Activated T-cell treated with anti-CD3 and anti-CD28 coated beads, Interleukin-2, amount 50 U/mL, for 4 hours (primary cell): Measurements from ENCODE around the gene SLC16A8. TPM values are rescaled to one million over a fixed set of nuclear protein-coding genes. Genes with fewer than 3 reads are reported as not detected.

Source experiments
- ATAC-seq, 2 donors: fragments of 200-7000 bp; cut with Tn5 transposase; one replicate each; pipeline ENCODE4 v1.10.0; 2021
- DNase-seq: peaks from one replicate; pipeline ENCODE4 v3.0.0-alpha.2; 2020
- H3K27me3 Mint-ChIP-seq: one replicate; pipeline ENCODE4 v1.8.0; 2021; ENCODE audit warnings: low read depth, mixed read lengths
- H3K36me3 Mint-ChIP-seq: one replicate; pipeline ENCODE4 v1.8.0; 2022; ENCODE audit warnings: mixed read lengths; ENCODE audit not compliant: insufficient read depth
- H3K4me1 Mint-ChIP-seq: one replicate; pipeline ENCODE4 v1.8.0; 2021; ENCODE audit warnings: low read depth, mixed read lengths
- H3K4me3 Mint-ChIP-seq: one replicate; pipeline ENCODE4 v1.8.0; 2021; ENCODE audit warnings: mild to moderate bottlenecking, moderate library complexity, mixed read lengths
- H3K9me3 Mint-ChIP-seq: one replicate; pipeline ENCODE4 v1.8.0; 2021; ENCODE audit warnings: mixed read lengths
- total RNA-seq, 3 donors: library from RNA; stranded (reverse); gene quantifications; one replicate each; pipeline ENCODE4 v1.2.1, GENCODE V29; 2021

SLC16A8 gene
- total RNA-seq, 3 donors from 2014 or later = not detected

- Mint-ChIP-seq H3K9me3 (no peaks in the 10 kb centered on the region), H3K4me1 (no peaks in the 10 kb centered on the region), H3K4me3 (no peak overlapping the region), H3K36me3 (peaks cover 40% of the 10 kb centered on the region), H3K27me3 (no peaks in the 10 kb centered on the region)
- no peak for ATAC-seq
- no peak for DNase-seq
Observed at GRCh38 chr22:38066381-38067027, 17.5 kb downstream of the SLC16A8 start.

GRCh38 chr22:38065539-38065938, 18.4 kb downstream of the SLC16A8 start:
- Mint-ChIP-seq H3K36me3 (peaks cover 40% of the 10 kb centered on the region), H3K4me1 (no peaks in the 10 kb centered on the region), H3K4me3 (no peak overlapping the region), H3K9me3 (no peaks in the 10 kb centered on the region), H3K27me3 (no peaks in the 10 kb centered on the region)
- ATAC-seq (no peak), DNase-seq (no peak)

DNA sequence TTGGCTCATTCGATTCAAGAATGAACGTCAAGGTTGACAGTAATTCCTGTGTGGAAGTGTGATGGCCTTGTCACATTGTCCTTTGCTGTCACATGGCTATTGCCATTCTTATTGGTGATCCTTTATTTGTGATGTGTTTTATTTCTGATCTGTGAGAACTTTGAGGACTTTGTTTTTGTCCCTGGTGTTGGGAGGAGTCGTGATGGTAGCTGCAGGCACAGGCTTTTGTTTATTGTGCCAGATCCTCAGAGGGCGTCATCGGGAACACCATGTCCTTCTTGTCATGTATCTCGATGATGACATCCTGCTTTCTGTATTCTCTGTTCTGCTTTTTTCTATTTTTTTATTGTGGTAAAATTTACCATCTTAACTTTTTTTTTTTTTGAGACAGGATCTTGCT, 21.2 kb downstream of the SLC16A8 start:
- Mint-ChIP-seq H3K27me3 (no peaks in the 10 kb centered on the region), H3K4me1 (peaks cover 8% of the 10 kb centered on the region), H3K9me3 (no peaks in the 10 kb centered on the region), H3K4me3 (no peak overlapping the region), H3K36me3 (peaks cover 30% of the 10 kb centered on the region)
- ATAC-seq (no peak), DNase-seq (no peak)

- peak; percentile 69 for DNase-seq
- Mint-ChIP-seq H3K4me3 (peak within 1 kb of the TSS; percentile 96), H3K9me3 (no peaks in the 10 kb centered on the region), H3K27me3 (no peaks in the 10 kb centered on the region), H3K36me3 (peaks cover 7% of the 10 kb centered on the region), H3K4me1 (peaks cover 19% of the 10 kb centered on the region)
- peak; percentile 85 to 89 for ATAC-seq
Observed at GRCh38 chr22:38056969-38057891, 26.8 kb downstream of the SLC16A8 start, which contains the start of gene PICK1. Gene PICK1, plus strand, starts transcription at chr22:38057404. Its CDS starts 406 bp downstream, at chr22:38057810.

- H3K4me1 Mint-ChIP-seq = peaks cover 9% of the 10 kb centered on the region
- DNase-seq (peak; percentile 74), ATAC-seq (peak; percentile 82 to 86)
- H3K4me3 Mint-ChIP-seq = no peak overlapping the region
- no peaks in the 10 kb centered on the region for H3K9me3 Mint-ChIP-seq
- no peaks in the 10 kb centered on the region for H3K27me3 Mint-ChIP-seq
- no peaks in the 10 kb centered on the region for H3K36me3 Mint-ChIP-seq
Observed at GRCh38 chr22:38051900-38052862, 31.8 kb downstream of the SLC16A8 start.

GRCh38 chr22:38051261-38051660, 32.7 kb downstream of the SLC16A8 start:
- Mint-ChIP-seq H3K9me3 (no peaks in the 10 kb centered on the region), H3K36me3 (no peaks in the 10 kb centered on the region), H3K4me1 (peaks cover 3% of the 10 kb centered on the region), H3K27me3 (no peaks in the 10 kb centered on the region), H3K4me3 (no peak overlapping the region)
- no peak for ATAC-seq
- DNase-seq = no peak

GRCh38 chr22:38050720-38051119, 33.3 kb downstream of the SLC16A8 start:
- Mint-ChIP-seq H3K36me3 (no peaks in the 10 kb centered on the region), H3K4me3 (no peak overlapping the region), H3K27me3 (peaks cover 3% of the 10 kb centered on the region), H3K9me3 (no peaks in the 10 kb centered on the region), H3K4me1 (peaks cover 3% of the 10 kb centered on the region)
- DNase-seq = no peak
- no peak for ATAC-seq

DNA sequence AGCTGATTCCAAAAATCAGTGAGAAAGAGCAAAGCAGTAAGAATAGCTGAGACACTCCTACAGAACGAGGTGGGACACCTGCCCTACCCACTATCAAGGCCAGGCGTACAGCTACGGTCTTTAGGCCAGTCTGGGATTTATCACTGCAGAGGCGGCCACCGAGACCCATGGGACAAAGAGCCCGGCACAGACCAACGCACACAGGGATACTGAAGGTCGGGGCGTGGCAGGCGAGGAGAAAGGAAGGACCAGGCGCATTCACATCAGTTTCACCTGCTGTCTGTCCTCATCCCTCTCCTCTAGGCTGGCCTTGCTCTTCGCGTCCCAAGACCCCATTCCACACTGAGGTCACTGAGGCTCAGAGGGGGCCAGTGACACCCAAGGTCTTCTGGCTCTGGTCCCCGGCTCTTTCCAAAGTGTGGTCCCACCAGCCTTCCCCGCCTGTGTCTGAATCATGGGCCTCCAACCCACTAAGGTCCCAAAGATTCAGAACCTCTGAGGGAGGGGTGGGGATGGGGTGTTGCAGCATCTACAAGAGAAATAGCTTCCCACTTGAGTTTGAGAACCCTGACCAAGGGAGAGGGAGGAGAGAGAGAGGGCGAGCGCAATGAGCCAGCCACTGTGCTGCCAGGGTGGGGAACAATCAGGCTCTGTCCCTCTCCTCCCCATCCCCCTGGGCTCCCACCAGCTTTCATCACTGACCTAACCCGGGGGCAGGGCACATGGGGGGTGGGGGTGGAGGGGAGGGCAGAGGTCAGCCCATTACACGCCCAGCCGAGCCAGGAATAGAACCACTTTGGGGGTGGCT, 34.0 kb downstream of the SLC16A8 start:
- H3K36me3 Mint-ChIP-seq = no peaks in the 10 kb centered on the region
- H3K9me3 Mint-ChIP-seq = no peaks in the 10 kb centered on the region
- peaks cover 3% of the 10 kb centered on the region for H3K4me1 Mint-ChIP-seq
- no peak for ATAC-seq
- DNase-seq = no peak
- peaks cover 4% of the 10 kb centered on the region for H3K27me3 Mint-ChIP-seq
- no peak overlapping the region for H3K4me3 Mint-ChIP-seq

DNA sequence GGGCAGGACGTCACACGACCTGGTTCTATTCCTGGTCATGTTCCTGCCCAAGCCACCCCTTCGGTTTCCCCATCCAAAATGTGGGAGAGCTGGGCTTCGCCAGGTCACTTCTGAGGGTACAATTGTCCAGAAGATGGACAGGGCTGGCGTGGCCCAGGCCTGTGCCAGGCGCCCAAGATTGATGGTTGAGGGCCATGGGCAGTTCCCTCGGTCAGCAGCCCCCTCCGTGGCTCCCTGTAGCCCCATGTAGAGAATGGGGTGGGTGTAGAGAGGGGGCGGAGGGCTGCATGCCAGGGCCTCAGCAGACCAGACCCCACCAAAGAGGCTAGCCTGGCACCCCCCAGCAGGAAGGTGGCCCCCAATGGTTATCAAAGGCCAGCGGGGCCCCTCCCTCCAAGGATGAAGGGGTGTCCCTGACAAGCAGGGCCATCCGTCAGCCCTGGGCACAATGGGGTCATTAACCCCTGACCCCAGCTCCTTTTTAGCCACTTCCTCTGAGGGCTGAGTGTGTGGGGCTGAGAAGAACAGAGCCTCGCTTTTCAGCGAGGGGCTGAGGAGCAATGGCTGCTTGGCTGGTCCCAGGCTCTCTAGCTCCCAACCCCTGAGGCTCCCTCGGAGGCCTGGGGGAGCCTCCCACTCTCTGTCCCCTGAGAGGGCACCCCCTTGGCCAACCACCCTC, 37.8 kb downstream of the SLC16A8 start:
- Mint-ChIP-seq H3K9me3 (no peaks in the 10 kb centered on the region), H3K27me3 (peaks cover 4% of the 10 kb centered on the region), H3K4me3 (no peak overlapping the region), H3K36me3 (no peaks in the 10 kb centered on the region), H3K4me1 (no peaks in the 10 kb centered on the region)
- DNase-seq = no peak
- ATAC-seq = no peak

DNA sequence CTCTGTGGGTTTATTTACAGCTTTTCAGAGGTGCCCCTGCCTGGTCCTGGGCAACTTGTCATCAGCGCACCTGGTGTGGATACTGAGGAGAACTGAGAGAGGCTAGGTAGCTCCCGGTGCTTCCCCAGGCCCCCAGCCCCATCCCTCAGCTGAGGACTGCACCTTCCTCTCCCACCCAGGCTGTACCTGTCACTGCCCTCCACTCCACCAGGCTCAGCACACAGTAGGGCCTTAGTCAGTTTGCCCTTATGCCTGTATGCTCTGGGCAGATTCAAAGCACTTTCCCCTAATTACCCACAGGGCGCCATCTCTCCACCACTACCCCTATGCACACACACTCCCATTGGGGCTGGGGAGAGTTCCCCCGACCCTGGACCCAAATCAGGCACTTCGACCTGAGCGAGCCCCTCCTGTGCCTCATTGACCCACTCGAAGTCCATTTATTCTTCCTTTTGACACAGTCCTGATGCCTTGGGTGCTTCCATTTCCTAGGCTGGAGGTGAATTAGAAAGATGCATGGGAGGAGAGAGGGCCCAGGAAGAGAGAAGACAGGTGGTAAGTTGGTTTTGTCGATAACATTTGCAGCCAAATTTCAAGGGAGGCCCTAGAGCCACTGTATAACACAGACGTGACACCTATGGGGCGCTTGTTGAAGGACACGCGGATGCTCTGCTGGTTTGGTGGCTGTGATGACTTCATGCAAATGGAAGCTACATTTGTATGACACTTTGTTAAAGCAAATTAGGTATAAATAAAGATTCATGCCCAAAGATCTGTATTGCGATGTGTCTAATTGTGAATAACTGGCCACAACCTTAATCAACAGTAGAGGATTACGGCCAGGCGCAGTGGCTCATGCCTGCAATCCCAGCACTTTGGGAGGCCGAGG, 40.6 kb downstream of the SLC16A8 start:
- H3K27me3 Mint-ChIP-seq = peaks cover 5% of the 10 kb centered on the region
- H3K9me3 Mint-ChIP-seq = no peaks in the 10 kb centered on the region
- H3K4me1 Mint-ChIP-seq = no peaks in the 10 kb centered on the region
- ATAC-seq (no peak), DNase-seq (no peak)
- no peak overlapping the region for H3K4me3 Mint-ChIP-seq
- no peaks in the 10 kb centered on the region for H3K36me3 Mint-ChIP-seq

DNA sequence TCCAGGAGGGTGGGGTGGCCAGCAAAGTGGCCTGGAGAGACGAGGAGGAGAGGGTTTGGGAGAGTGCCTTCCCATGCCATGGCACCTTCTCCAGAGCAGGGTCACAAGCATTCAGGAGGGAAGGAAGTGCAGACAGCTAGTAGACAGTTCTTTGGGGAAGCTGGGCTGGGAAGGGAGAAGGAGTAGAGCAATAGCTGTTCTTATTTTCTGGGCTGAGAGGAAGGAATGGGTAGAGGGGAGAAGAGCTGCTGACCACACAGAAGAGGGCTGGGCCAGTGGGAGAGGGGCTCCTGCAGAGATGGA, 41.5 kb downstream of the SLC16A8 start:
- H3K4me3 Mint-ChIP-seq = no peak overlapping the region
- H3K4me1 Mint-ChIP-seq = no peaks in the 10 kb centered on the region
- H3K9me3 Mint-ChIP-seq = no peaks in the 10 kb centered on the region
- H3K27me3 Mint-ChIP-seq = peaks cover 5% of the 10 kb centered on the region
- no peak for DNase-seq
- H3K36me3 Mint-ChIP-seq = no peaks in the 10 kb centered on the region
- no peak for ATAC-seq

- ATAC-seq = no peak
- Mint-ChIP-seq H3K27me3 (peaks cover 5% of the 10 kb centered on the region), H3K4me1 (no peaks in the 10 kb centered on the region), H3K36me3 (no peaks in the 10 kb centered on the region), H3K4me3 (no peak overlapping the region), H3K9me3 (no peaks in the 10 kb centered on the region)
- no peak for DNase-seq
Observed at GRCh38 chr22:38041760-38042487, 42.1 kb downstream of the SLC16A8 start.
